GM19240 (cell line): ENCODE data around the gene CBARP.
A peak's percentile ranks its signal among the peaks of the same experiment; 100 is the strongest.

Experiments used
- DNase-seq: peaks from one replicate; pipeline ENCODE4 v3.0.0; 2011; ENCODE audit warnings: low spot score; ENCODE audit not compliant: insufficient read length

Gene CBARP, protein sequence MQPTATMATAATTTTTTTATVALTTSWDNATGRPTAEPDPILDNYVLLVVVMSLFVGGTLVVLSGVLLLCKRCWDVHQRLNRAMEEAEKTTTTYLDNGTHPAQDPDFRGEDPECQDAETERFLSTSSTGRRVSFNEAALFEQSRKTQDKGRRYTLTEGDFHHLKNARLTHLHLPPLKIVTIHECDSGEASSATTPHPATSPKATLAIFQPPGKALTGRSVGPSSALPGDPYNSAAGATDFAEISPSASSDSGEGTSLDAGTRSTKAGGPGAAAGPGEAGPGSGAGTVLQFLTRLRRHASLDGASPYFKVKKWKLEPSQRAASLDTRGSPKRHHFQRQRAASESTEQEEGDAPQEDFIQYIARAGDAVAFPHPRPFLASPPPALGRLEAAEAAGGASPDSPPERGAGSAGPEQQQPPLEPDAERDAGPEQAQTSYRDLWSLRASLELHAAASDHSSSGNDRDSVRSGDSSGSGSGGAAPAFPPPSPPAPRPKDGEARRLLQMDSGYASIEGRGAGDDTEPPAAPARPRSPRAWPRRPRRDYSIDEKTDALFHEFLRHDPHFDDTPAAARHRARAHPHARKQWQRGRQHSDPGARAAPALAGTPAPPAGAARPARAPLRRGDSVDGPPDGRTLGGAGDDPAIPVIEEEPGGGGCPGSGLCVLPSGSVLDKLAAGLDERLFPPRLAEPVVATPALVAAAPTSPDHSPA

DNA sequence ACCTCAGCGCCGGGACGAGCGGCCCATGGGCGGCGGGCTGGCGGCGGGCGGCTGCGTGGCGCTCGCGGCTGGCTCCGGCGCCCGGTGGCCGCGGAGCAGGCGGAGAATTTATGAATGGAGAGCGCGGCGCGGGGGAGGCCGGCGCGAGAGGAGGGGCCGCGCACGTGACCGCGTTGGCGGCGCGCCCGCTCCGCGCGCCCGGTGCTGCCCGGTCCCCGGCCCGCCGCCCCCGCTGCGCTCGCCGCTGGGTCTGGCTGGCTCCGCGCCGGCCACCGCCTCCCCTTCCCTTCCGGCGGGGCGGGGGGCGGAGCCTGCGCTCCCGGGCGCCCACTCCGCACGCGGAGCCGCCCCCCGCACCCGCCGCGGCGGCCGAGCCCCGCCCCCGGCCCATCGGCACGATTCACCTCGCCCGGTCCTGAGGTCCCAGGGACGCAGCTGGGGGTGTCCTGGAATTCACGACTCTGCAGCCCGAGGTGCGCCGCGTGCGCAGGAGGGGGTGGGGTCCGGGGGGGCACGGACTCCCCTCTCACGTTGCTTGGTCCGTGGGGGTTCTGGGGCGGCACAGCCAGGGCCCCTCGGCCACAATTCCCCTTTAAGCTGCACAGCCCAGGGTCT lies at the start of gene CBARP:
Gene CBARP, minus strand, starts transcription at position 252 of the 615 bp plus-strand sequence. CDS start 1,905 bp downstream, outside the sequence.
- no peak for DNase-seq

DNA sequence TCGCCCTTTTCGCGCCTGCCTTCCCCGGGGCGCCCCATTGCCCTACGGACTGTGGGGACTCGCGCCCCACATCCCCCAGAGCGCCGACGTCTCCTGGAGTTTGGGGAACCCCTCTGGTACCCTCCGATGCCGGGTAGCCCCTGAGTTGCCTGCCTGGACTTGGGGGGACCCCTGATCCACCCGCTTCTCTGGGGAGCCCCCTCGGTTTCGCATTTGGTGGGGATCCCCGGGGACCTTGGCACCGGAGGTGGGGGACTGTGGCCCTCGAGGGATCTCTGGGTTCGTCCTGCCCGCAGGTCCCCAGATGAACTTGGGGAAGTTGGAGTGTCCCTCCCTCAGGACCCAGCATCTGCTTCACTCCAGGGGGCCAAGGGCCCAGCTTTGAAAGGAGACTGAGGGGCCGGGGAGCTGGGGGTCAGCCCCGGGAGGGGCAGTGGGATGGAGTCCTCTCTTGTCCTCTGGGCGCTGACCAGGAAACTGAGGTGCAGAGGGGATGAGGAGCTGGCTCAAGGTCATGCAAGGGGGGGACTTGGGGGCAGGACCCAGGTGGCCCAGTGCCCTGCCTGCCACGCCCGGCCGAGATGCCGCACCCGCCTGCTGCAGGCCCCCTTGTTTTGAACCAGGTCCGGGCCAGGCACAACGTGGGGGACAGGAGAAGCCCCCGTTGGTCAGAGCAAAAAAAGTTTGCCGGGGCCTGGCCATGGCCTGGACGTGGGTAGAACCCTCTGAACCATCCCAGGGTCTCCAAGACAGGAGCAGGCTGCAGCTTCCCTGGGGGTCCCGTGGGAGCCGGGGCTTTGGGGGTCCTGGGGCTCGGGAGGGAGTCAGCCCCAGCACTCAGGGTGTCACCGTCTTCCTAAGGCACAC lies 48.9 kb upstream of the CBARP start:
- DNase-seq, result no peak

DNA sequence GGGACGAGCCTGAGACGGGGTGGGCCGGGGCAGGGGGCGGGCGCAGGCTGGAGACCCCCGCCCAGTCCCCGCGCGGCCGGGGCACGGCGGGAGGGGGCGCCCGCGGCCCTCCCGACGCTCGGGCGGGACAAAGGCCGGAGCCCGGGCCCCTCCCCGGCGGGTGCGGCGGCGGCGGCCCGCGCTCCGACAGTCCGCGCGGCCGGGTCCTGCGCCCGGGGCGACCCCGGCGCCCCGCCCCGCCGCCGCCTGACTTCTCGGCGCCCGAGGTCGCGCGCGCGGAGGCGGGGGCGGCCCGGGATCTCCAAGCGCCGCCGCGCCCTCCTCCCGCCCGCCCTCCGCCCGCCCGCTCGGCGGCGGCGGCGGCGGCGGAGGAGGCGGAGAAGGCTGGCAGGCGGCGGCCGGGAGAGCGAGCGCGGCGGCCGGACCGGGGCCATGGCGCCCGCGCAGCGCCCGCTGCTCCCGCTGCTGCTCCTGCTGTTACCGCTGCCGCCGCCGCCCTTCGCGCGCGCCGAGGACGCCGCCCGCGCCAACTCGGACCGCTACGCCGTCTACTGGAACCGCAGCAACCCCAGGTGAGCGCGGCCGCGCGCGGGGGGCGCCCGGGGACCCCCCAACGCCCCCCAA lies 48.0 kb upstream of the CBARP start, which contains the start of gene EFNA2:
Gene EFNA2, plus strand, starts transcription at position 137 of the 624 bp plus-strand sequence. Its CDS starts 296 bp downstream, at position 433.
- DNase-seq, result no peak

DNA sequence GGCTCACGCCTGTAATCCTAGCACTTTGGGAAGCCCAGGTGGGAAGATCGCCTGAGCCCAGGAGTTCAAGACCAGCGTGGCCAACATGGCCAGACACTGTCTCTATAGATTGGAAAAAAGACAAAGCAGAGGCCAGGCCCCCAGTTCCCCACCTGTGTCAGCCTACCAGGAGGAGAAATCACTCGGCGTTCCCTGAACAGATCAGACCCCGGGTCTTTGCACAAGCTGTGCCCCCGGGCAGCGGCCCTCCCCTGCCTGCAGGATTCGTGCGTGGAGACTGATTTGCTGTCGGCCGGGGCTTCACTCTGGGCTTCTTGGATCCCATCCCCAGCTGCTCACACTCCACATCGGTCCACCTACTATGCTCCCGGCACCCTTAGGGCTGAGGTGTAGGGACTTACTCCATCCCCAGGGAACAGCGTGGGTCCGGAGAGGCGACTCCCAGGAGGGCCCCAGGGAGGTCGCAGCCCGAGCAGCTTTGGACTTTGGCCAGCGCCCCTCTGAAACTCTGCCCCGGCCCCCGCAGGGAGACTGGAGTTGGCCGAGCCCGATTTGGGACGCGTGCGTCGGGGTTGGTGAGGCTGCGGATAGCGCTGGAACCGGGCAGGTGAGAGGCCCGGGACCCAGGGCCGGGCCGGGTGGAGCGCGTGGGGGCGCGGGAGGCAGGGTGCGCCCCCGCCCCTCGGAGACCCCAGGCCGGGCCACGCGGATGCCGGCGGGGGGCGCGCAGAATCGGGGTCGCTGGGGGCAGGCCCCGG lies 47.4 kb upstream of the CBARP start:
- DNase-seq, result no peak

DNA sequence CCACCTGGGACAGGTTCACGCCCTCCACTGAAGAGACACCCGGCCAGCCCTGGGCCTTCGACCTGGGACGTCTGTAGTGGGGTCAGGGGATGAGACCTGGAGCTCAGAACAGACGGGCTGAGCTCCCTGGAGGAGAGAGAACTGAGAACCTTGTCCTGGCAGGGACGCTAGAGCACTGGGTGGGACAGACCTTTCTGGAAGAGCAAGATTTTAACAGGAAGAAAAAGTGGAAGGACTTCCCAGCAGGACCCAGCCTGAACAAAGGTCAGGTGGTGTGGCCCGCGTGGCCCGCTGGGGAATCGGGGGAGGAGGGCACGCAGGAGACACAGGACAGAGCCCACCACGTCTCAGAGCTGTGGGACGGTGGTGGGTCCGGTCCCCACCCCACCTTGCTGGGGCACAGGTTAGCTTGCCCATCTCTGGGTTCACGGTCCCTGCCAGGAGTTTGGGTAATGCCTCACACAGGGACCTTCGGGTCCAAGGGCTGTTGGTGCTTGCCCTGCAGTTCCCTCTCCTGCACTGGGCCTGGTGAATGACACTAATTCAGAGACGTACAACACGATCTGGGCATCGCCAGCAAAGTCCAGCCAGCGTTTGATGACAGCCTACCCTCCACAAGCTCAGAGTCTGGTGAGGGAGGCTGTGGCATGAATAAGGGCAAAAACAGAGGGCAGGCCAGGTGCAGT lies 46.6 kb upstream of the CBARP start:
- DNase-seq, result no peak

DNA sequence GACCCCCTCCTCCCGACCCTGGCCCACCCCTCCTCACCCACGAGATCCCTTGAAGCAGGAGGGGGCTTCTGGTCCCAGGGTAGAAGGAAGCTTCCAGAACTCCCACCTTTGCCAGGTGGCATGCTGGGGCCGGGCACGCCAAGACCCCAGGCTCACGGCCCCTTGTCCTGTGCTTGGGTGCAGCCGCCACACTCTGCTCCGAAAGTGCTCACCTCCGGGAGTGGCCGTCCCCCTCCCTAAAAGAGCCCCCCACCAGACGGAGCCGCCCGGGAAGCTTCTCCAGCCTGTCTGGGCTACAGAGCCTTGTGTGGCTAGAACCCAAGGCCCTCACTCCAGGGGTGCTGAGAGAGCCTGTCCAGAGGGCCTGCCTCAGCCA lies 46.1 kb upstream of the CBARP start:
- no peak for DNase-seq

DNA sequence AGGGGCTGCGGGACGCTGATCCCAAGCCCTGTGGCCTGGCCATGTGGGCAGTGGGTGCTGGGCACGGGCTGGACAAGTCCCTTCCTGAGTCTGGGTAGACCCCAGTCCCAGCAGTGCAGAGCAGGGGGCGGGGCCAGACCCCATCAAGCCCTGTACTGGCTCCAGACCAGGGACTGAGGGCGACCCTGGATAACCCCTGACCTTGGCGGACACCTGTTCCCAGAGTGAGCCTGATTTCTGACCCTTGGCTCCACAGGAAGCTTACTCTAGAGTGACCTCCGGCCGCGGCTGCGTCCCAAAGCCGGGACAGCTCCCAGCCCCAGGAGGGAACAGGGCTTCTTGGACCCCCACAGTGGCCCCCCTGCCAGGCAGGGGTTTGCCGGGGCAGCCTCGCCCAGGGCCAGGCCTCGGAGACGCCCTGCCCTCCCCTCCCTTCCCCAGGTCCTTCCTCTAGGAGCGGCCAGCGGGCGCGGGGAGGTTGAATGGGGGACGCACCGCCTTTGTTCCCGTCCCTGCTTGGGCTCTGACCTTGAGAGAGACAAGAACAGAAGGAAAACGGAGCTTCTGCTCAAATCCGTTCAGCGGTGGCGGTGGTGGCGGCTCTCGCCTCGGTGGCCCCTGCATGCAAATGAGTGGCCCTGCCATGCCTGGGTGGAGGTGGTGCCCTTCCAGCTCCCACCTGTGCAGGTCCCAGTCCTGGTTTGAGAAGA lies 45.6 kb upstream of the CBARP start:
- no peak for DNase-seq

DNA sequence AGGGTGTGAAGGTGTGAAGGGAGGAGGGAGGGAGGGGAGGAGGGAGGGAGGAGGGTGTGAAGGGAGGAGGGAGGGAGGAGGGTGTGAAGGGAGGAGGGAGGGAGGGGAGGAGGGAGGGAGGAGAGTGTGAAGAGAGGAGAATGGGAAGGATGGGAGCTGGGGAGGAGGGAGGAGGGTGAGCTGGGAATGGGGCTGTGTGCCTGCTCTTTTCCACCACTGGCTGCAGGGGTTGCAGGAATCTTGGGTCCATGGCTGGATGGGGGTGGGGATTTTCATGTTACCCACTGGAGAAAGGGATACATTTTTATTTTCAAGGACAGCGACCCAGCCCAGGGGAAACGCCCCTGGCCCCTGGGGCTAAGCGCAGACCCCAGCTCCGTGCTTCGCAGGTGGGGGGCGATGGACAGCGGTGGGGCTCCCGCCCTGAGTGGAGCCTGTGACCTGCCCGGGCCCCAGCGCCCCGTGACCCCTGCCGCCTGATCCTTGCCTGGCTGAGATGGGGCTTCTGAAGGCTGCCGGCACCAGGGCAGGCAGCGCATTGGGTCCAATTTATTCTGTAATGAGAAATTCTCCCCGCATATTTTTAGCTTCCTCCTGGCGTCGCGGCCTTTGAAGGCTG lies 44.9 kb upstream of the CBARP start:
- DNase-seq, result no peak

DNA sequence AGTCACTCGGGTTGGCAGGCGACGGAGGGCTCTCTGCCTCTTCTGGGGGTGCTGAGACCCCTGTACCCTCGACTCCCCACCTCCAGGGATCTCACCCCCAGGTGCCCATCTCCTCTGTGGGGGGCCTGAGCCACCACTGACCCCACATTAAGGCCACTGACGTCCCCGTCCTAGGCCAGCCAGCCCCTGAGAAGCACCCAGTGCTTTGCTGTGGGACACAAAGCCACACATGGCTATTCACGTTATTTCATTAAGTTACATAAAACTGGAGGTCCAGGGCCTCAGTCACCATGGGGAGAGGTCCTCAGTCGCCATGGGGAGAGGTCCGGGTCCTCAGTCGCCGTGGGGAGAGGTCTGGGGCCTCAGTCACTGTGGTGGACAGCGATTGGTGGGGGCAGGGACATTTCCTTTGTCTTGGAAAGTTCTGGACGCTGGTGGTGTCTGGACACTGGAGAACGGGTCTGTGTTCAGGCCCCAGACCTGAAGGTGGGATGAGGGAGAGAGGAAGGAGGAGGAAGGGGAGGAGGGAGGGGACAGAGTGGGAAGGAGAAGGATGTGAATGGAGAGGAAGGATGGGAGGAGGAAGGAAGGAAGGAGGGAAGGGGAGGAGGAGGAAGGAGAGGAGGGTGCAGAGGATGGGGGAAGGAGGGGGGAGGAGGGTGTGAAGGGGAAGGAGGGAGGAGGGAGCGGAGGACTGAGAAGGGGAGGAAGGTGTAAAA lies 43.9 kb upstream of the CBARP start:
- DNase-seq, result no peak

DNA sequence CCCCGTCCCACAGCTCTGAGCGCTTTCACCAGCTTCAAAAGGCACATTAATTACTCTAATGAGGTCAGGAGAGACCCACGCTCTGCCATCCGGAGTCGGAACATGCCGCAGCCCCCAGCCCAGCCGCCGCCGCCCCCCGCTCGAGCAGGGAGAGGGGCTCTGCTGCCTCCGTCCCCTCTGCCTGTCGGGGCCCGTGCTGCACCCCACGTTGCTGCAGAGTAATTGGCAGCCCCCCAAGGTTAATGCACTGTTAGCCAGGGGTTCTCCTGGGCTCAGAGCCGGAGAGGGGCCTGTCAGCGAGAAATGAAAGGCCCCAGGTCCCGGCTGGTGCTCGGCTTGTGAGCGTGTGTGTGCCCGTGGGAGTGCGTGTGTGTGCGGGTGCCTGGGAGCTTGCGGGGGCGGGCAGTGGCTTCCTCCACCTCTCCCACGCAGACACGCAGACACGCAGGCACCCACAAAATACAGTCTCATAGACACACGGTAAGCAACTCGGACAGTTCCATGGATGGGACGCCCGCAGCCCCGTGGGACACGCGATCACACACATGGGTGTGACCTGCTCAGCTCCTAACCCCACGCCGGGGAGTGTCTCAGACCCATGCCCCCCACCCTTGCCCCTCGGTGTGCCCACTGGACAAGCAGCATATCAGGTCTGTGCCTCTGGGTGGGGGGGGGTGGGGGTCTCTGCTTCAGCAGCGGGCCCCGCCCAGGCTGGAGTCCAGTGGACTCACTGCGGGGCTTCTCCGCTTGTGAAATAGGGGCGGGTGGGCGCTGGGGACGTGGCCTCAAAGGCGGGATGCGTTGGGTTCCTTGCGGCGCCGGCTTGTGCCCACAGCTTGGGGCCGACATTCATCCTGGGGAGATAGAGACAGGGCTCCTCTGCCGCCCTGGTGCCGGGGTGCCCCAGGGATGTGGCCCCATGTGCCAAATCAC lies 43.1 kb upstream of the CBARP start:
- DNase-seq, result no peak

DNA sequence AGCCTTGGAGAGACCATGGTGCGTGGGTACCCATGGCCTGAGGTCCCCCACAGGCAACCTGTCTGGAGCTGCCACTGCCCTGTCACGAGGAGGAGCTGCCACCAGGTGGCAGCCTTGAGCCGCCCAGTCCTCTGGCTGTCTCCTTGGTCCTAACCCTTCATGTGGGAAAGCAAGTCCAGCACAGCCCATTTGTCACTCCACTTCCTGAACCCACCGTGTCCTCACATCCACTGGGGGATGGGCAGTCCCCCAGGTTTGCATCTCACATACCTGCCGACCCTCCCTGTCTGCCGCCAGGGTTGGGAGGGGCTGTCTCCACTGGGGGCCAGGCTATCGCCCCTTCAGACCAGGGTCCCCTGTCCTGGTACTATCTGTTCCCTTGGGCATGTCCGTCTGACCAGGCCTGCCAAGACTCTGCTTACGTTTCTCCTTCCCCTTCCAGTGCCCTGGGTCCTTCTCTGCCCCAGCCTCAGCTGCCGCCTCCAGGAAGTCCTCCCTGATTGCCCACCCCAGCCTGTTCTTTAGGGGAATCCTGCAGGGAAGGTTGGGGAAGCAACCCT lies 42.1 kb upstream of the CBARP start:
- DNase-seq, result peak; percentile 92

DNA sequence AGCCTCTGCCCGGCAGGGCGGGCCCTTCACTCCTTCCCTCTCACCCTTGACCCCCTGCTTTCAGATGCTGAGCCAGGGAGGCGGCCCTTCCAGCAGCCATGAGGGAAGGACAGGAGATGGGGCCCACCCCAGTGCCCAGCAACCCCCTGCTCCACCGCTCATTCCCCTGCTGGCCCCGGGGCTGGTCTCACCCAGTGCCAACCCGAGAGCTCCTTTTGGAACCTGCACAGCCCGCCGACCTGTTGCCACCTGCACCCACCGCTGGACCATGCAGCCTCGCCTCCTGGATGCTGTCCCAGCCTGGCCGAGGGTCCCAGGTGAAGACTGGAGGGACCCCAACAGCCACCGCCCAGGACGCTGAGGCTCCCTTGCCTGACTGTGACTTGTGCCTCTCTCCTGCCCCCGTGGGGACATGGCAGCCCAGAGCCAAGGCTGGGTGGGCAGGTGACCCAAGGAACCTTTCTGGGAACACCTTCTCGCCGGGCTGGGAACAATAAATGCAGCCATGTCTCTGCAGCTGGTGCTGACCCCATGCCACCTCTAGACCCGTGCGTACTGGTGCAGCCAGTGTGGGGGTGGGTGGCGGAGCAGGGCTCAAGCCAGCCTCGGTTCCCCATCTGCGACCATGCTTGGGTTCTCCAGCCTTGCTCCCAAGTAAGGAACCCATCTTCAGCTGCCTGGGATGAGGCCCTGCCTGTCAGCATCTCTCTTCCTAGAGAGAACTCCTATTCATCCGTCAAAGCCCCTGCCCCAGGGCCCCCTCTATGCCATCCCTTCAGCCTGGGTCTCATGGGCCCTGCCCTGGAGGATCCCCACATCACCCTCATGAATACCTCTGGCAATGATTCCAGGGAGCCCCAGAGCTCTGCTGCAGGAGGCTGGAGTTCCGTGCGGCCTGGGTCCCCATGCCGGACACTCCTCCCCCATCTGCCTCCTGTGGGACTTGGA lies 41.2 kb upstream of the CBARP start:
- no peak for DNase-seq

DNA sequence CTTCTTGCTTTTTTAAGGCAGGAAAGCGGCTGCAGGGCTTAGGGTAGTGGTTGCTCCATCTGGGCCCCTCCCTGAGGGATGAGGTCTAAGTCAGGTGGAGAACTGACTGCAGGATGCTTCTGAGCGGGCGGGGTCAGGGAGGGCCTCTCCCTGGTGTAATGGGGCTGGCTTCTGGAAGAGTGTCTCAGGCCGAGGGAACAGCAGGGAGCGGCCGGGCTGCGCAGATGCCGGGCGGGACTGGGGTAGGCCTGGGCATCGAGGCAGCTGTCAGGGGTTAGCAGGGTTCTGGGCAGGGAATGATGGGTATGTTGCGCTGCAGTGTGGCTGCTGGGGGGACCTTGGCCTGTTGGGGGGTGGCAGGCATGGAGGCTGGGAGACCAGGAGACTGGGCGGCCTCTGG lies 40.3 kb upstream of the CBARP start:
- DNase-seq, result no peak

DNA sequence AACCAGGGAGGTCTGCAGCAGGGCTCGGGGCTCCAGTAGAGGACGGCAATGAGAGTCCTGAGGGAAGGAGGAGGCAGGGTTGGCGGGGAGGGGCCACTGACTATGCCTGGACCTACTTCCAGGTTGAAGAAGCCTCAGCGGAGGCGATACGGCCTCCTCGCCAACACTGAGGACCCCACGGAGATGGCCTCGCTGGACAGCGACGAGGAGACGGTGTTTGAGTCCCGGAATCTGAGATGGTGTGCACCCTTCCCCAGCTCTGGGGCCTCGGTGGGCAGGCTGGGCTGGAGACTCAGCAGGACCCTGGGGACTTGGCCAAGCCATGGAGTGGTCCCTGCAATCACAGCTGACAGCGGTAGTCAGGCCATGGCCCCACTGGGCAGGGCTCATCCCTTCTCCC lies 39.3 kb upstream of the CBARP start:
- DNase-seq, result no peak

DNA sequence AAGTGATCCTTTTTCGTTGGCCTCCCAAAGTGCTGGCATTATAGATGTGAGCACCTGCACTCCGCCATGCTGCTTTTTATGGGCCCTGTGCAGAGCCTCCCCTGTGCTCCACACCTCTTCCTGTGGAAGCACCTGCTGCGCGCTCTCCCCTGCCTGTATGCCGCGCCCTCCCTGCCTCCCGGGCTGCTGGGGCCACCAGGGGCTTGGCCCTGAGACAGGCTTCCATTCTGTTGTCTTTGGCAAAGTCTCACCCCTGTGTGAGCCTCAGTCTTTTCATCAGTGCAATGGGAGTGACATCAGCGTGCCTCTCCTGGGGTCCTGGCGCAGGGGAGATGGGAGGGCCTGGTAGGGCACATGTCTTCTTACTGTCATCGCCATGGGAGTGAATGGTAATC lies 38.8 kb upstream of the CBARP start:
- DNase-seq, result no peak
